HG03521 (cell line): ENCODE measurements around the gene RRBP1.

Source experiments
- ATAC-seq: cut with Tn5 transposase; IDR thresholded peaks from one replicate; pipeline ENCODE4 v1.9.1; 2021; ENCODE audit warnings: mild to moderate bottlenecking, moderate library complexity; ENCODE audit not compliant: unreplicated experiment

Gene RRBP1

DNA sequence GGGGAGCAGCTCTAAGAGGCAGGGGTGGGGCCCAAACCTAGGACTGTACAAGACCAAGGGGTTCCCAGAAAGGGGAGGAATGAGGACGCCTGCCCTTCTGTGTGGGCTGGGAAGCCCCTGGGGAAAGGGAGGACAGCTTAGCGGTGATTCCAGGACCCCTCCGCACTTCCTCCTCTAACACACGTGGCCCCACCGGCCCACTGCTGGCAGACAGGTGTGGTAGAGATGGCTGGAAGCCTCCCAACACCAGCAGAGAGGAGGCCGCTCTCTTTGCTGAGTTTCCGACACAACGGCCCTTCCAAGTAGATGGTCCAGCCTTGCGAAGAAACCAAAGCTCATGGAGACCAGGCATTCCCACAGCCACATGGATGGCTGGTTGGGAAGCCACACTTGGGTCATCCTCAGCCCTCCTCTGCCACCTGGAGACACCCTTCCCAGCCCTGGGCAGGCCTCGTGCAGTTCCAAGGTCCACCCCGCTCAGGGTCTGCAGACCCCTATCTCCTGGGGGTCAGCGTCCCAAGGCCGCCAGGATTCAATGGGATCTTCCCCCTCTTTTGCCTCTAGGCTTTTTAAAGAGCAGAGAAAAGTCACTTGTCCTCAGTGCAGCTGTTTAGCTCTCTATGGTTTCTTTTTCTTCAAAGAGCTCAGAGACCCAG, 43.9 kb downstream of the RRBP1 start:
- no peak for ATAC-seq

DNA sequence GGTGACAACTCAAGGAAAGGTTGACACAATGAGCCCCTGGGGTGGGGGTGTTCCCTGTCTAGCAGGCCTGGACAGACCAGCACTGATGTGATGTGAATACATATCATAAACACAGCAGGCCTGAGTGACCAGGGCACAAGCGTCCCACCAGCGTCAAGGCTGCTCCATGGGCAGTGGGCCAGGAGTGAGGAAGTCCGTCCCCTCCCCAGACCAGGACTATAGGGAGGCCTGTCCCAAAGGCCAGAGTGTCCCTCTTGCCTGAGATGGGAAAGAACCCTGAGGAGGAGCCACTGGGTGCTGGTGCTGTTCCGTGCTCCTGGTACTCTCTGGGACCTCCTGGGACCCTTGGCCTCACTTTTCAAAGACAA, 44.6 kb downstream of the RRBP1 start:
- ATAC-seq: no peak

DNA sequence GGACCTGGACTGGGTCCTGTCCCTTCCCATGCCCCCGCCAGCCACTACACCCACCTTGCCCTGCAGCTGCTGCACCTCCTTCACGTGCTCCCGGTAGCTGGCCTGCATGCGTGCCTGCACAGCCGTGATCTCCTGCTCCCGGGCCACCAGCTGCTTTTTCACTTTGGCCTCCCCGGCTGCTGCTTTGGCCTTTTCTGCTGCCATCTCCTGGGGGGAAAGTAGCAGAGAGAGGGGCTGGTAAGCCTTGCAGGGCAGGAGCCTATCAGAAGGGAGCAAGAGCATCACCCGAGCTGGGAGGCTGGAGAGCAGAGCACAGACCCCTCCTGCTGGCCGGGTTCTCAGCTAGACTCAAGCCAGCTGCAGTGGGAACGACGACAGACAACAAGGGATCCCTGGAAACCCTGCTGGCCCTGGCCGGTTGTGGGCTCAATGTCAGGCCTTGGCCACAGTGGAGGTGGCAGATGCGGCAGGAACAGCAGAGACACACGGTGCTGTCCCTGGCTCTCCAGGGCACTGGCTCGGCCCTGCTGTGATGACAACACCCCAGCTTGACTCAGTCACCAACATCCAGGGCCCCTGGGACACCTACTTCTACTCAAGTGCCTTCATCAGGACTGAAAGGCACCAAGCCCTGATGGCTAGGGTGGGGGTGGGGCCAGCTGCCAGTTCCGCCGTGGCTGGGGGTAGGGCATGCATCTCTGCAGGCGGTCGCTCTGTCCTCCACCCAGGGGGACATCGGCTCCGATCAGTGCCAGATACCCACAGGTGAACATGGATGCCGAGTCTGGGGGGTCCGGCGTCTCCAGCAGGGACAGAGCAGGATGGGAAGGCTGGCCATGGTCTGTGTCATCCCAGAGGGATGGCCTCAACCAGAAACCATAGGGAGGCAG, 45.3 kb downstream of the RRBP1 start:
- no peak for ATAC-seq

DNA sequence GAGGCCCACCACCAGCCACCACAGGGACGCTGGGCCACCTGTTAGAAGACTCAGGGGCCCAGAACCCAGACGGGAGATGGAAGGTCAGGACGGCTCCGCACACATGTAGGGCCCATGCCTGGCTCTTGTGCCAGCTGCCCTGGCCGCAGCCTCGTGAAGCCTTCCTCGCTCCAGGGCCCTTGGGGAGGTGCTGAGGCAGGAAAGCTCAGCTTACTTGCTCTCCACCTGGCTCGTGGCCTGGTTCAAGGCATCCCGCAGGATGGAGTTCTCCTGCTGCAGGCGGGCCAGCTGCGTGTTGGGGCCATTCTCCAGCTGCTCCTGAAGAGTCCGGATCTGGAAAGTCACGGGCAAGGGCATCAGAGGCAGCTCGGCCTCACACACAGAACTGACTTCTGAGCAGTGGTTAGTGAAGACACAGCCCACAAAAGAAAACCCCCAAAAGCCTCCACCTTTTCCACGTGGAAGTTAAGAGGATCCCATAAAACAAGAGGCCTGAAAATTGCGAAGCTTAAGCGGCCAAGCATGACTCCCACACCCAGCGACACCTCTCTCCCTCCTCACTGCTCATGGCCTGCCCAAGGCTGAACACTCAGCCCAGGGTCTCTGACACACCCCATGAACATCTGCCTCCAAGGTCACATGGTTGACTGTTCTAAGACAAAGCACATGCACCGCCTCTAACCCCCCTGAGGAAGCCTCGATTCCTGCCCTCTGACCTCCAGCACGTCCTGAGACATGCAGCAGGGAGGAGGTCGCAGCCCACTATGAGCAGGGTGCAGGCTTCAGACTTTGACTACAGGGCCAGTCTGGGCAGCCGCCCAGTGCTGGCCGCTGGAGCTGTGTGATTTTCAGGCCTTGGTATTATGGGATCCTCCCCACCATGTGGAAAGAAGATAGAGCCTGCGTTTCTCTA, 46.5 kb downstream of the RRBP1 start:
- no peak for ATAC-seq

DNA sequence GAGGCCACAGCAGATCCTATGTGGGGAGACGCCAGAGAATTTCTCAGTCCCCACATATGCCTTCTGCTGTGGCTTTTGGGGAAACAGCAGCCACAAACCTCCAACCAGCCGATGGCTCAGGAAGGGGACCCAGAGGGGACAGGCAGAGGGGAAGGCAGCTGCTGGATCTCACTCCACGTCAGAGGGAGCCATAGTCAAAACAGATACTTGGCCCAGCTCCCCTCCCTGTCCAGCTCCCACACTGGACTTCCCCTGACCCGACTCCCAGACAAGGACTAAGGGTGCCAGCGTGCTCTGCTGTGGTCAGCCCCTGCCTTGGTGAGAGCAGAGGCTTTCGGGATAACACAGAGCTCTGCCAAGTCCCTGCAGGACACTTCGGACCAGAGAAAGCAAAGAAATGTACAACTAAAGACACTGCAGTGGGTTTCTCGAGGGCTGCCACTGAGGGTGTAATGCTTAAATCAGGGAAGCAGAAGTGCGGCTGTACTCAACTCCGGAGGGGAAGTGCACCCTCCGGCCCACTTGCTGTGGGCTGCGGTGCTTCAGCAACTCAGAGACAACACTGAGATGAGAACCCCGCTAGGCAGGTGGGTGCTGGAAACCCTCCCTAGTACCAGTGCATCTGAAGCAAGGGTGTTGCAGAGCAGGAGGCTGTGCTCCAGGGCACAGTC, 47.2 kb downstream of the RRBP1 start:
- no peak for ATAC-seq

DNA sequence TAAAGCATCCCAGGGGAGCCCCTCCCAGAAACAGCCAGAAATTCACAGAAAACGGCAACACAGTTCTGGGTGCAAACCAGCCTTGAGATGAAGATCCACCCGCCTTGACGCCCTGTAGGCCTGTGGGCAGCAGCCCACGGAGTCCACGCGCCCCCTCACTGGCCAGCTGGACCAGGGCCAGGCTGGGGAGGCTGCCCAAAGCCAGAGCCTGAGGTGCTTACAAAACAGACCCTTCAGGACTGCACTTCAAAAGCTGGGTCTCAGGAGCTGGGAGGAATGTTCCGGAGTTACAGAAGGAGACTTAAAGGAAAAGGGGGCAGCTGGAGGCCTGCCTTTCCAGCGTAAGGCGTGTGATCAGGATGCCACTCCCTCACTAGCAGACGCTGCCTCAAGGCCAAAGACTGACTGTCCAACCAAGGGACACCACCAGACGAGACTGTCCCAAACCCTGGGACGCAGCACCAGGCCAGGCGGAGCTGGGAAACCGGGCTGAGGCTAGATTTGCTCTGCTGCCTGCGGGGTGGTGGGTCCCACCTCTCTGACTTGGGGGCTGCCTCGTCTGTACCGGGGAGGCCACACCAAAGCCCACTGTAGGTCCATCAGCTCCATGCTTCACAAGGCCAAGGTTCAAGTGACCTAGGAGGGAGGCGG, 48.1 kb downstream of the RRBP1 start:
- no peak for ATAC-seq

DNA sequence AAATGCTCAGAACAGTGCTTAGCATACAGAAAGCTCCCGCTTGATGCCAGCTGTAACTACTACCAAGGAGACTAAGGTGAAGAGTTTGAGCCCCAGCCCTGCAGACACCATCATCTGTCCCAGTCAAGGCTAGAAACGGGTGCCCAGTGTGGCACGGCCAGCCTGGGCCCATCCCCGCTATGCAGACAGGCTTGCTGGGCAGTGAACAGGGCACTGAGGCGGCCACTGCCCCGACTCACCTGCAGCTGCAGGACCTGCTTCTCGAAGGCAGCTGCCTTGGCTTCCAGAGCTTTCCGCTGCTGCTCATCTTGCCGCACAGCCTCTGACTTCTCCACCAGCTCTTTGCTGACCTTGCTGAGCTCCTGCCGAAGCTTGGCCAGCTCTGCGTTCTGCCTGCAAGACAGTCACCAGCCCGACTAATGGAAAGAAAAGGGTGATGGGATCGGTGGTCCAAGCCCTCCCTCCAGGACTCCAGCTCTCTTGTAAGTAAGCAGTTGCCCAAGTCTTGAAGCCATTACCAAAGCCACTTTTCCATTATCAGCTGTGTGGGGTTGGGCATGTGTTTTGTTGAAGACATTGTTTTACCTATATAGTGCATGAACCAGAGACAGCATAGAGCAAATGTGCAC, 48.7 kb downstream of the RRBP1 start:
- no peak for ATAC-seq

DNA sequence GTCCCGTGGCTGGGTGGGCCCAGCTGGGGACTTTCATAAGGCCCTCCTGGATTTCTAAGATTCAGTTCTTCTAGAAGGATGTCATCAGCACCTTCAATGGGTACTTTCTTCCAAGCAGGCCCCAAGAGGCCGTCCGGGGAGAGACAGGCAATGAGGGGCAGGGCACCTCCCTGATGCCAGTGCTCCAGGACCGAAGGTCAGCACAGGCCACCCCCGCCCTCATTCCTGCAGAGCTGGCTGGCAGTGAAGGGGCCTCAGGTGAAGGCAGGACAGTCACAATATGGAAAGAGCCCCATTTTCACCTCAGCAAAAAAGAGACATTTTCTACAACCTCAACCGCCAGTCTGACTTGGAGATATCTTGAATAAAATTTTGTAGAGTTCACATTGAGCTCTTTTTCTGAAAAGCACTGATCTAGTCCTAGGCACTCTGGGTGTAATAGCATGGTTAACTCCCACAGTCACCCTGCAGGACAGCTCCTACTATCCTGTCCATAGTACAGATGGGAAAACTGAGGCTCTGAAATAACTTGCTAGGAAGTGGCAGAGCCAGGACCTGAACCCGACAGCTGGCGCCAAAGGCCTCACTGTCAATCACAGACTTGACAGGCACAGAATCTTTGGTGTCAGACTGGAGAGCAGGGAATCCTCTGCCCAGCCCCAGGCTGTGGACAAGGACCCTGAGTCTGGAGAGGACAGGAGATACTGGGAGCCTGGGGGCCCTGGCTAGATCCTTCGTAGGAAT, 50.3 kb downstream of the RRBP1 start:
- no peak for ATAC-seq

DNA sequence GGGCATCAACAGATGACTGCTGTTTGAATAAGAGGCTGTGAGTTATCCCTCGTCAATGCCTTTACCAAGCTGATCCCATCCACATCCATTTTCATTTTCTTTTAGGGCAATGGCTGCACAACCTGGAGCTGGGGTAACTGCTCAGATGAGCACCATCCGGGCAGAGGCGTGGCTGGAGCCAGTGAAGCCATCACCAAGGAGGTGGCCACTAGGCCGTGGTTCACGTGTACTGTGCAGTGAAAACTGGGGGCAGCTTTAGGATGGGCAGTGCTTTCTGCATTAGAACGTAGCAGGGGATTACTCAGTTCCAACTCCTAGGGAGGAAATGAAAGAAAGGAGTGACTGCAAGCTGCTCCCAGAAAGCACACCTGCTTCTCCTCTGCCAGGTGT, 51.2 kb downstream of the RRBP1 start:
- no peak for ATAC-seq

DNA sequence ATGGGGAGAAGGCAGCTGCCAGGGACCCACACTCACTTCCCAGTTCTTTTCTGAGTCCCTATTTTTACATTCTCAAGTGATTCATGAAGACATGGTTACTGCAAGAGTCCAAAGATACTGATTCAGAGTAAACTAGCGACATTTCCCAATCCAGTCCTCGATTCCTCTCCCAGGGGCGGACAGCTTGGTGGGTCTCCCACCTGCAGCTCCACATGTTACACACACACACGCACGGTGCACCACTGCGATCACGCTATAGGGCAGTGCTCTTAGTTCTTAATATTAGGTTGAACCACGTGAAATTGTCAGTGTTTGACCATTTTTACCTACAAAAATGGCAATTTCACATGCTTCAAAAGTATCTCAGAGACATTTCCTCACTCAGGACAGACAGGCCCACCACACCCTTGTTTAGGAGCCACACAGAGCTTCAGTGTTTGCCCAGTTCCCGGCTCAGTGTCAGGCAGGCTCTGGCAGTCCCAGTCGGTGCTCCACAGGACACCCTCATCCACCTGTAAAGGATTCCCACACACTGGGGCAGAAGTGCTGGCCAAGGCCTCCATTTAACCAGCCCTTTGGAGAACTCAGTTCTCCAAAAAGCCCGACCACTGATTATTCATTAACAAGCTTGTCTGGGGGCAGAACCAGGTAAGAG, 51.8 kb downstream of the RRBP1 start:
- ATAC-seq: no peak

DNA sequence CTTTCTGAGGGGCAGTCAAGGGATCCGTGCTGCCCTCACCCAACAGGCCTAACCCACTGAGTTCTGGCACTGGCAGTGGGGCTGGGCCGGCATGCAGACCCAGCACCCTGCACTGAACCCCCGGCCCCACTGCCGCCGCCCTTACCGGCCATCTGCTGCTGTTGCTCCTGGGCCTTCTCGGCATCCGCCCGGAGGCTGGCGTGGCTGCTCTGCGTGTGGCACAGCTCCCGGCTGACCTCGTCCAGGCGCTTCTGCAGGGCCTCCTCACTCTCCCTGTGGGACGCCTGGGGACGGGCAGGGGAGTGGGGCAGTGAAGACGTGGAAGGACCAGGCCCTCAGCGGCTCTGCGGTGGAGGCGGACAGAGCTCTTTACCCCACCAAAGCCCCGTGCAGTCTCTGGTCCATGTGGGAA, 52.4 kb downstream of the RRBP1 start:
- no peak for ATAC-seq

DNA sequence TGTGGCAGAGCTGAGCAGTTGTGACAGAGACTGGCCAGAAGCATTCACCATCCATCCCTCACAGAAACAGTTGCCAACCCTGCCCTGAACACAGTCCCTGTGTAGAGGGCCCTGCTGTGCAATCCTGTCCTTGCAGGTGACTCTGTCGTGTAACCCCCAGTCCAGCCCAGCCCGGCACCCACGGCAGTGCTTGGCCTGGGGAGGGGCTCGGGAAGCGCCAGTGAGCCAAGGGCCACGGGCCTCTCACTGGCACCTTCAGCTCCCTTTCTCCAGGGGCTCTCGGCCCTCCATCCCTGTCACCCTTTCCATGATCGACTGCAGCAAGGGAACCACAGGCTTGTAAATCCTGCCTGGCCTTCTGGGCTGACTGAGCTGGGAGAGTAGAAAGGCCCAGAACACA, 53.0 kb downstream of the RRBP1 start:
- no peak for ATAC-seq

DNA sequence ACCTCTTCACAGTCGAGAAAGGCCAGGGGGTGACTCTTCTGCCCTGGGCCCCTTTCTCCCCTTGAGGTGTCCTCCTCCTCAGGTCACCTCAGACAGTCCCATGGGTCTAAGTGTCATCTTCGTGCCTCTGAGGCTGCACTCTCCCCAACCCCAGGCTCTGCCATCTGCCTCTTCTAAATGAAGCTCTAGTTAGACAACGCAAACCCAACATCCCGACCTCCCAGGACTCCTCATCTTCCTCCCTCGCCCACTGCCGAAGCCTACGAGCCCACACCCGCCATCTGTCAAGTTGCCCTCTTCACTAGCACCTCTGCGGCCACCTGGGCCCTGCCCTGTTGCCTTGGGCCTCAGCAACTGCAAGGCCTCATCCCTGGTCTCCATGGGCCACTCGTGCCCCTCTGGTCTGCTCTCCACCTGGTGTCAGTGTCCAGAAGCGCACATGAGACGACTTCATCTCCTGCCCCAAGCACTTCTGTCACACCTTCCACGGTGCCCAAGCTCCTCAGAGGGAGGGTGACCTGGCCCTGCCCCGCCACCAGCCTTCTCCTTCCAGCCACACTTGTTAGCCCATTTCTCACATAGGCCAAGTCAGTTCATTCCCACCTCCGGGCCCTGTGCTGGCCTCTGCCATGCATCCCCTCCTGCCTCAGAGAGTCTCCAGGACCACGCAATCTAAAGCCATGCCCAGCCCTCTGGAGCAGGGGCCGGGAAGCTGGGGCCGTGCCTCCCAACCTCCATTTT, 53.8 kb downstream of the RRBP1 start:
- no peak for ATAC-seq

DNA sequence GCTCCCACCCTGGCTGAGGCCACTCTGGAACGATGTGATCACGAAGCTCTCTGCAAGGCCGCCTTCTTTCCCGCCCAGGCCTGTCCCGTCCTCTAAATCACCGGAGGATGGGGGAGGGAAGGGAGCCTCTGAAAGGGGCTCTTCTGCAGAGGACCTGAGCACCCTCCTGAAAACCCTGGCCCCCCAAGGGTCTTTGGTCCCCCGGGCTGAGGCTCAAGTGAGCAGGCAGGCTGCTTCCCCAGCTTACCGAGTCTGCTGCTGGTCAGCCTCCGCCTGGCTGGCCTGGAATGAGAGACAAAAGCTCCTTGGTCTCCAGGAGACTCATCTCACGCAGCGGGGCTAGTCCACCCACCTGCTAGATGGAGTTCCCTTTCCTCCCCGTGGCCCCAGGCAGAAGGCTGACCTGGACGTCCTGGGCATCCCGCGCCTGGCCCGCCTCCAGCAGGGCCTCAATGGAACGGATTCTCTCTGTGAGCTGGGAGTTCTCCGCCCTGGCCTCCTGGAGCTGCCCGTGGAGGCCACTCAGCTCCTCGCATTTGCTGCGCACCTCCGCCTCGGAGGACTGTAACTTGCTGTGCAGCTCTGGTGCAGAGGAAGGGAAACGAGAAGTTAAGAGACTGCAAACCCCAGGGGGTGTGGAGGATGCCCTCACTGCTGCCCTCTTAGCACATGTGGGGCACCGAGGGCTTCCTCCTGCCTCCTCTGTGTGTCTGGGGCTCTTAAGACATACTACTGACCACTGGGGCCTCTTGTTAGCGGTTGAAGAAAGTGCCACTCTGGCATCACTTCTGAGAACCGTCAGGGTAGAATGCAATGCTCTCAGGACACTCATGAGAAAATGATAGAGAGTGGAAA, 54.7 kb downstream of the RRBP1 start:
- no peak for ATAC-seq

DNA sequence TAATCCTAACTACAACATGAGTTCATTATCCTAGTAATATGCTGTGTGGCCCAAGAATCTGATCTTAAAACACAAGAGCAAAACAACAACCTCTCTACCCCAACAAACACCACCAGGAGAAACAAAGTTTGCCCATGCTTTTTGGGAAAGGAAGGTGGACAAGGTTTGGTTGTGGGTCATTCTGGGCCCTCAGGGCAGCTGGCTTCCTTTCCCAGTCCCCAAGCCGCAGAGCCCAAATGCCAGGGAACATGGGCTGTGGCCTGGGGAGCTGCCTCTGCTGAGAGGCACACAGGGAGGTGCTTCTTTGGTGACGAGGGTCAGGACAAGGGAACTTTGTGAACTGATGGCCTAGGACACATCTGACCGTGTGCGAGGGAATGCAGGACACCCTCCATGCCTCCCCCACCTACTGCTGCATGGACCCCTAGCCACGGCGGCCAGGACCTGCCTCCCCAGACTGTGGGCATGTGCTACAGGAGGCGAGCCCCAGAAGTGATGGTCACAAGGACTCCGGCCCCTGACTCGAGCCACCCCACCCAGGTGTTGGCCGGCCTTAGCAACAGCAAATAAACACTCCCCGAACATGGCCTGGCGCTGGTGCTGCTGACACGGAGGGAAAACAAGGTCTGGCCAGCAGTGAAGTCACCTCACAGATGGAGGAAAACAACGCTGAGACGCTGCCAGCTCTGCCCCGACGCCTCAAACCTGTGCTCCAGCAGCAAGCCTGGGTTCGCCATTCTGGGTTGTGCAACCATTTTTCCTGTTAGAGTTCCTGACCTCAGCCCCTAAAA, 55.6 kb downstream of the RRBP1 start:
- ATAC-seq: no peak
